GM23338 (cell line): ENCODE results near the gene METRNL. TPM values are rescaled to one million over a fixed set of nuclear protein-coding genes. Genes with fewer than 3 reads are reported as not detected.

ENCODE experiments used
- ATAC-seq: fragments of 200-7000 bp; cut with Tn5 transposase; 3 replicates; pipeline ENCODE4 v1.9.1; 2020
- DNase-seq: peaks from one replicate; pipeline ENCODE4 v3.0.0-alpha.2; 2015; ENCODE audit warnings: low spot score
- H2AFZ ChIP-seq: fragments of 200-600 bp; sonication (generic); 2 replicates; pipeline ENCODE4 v1.8.0; 2016; ENCODE audit warnings: antibody characterized with exemption, mild to moderate bottlenecking, moderate library complexity
- H3F3A ChIP-seq: fragments of 200-600 bp; sonication (generic); replicated peaks from 2 replicates; pipeline ENCODE4 v1.8.0; 2017; ENCODE audit warnings: antibody characterized with exemption, mixed run types, low read depth
- H3K27ac ChIP-seq: fragments of 200-600 bp; sonication (generic); 2 replicates; pipeline ENCODE4 v1.6.1; 2016; ENCODE audit warnings: low read depth
- H3K27me3 ChIP-seq: fragments of 200-600 bp; sonication (generic); 2 replicates; pipeline ENCODE4 v1.8.0; 2016; ENCODE audit warnings: mild to moderate bottlenecking, mixed run types, moderate library complexity; ENCODE audit not compliant: insufficient read depth
- H3K36me3 ChIP-seq: fragments of 200-600 bp; sonication (generic); 2 replicates; pipeline ENCODE4 v1.8.0; 2016; ENCODE audit warnings: mild to moderate bottlenecking; ENCODE audit not compliant: insufficient read depth
- H3K4me1 ChIP-seq: fragments of 200-600 bp; sonication (generic); 2 replicates; pipeline ENCODE4 v1.8.0; 2016; ENCODE audit warnings: mild to moderate bottlenecking, moderate library complexity; ENCODE audit not compliant: insufficient read depth
- H3K4me2 ChIP-seq: fragments of 200-600 bp; sonication (generic); 2 replicates; pipeline ENCODE4 v1.7.1; 2017; ENCODE audit warnings: mixed run types
- H3K4me3 ChIP-seq: fragments of 200-600 bp; sonication (generic); 2 replicates; pipeline ENCODE4 v1.6.1; 2016; ENCODE audit warnings: mixed run types
- H3K79me2 ChIP-seq: fragments of 200-600 bp; sonication (generic); replicated peaks from 2 replicates; pipeline ENCODE4 v1.8.0; 2017; ENCODE audit warnings: mild to moderate bottlenecking; ENCODE audit not compliant: insufficient read depth
- H3K9me2 ChIP-seq: fragments of 200-600 bp; sonication (generic); 2 replicates; pipeline ENCODE4 v1.8.0; 2017; ENCODE audit not compliant: insufficient read depth
- H4K20me1 ChIP-seq: fragments of 200-600 bp; sonication (generic); replicated peaks from 2 replicates; pipeline ENCODE4 v1.8.0; 2017; ENCODE audit warnings: mild to moderate bottlenecking; ENCODE audit not compliant: insufficient read depth
- H3K27ac Mint-ChIP-seq: 2 replicates; pipeline ENCODE4 v1.8.0; 2020; ENCODE audit warnings: inconsistent platforms, mild to moderate bottlenecking, moderate library complexity, mixed read lengths
- H3K27me3 Mint-ChIP-seq: 3 replicates; pipeline ENCODE4 v1.8.0; 2022; ENCODE audit warnings: low read depth, mild to moderate bottlenecking, moderate library complexity, mixed read lengths, inconsistent platforms; ENCODE audit not compliant: insufficient read depth, poor library complexity
- H3K36me3 Mint-ChIP-seq: 3 replicates; pipeline ENCODE4 v1.8.0; 2021; ENCODE audit warnings: low read depth, mild to moderate bottlenecking, inconsistent platforms, moderate library complexity, mixed read lengths
- H3K4me1 Mint-ChIP-seq: 3 replicates; pipeline ENCODE4 v1.8.0; 2020; ENCODE audit warnings: mild to moderate bottlenecking, inconsistent platforms, mixed read lengths
- H3K4me3 Mint-ChIP-seq: 3 replicates; pipeline ENCODE4 v1.8.0; 2021; ENCODE audit warnings: moderate library complexity, mild to moderate bottlenecking, inconsistent platforms, mixed read lengths
- H3K9me3 Mint-ChIP-seq: 3 replicates; pipeline ENCODE4 v1.8.0; 2020; ENCODE audit warnings: moderate library complexity, mild to moderate bottlenecking, inconsistent platforms, mixed read lengths
- EZH2 ChIP-seq: fragments of 200-600 bp; sonication (generic); IDR thresholded peaks from one replicate; pipeline ENCODE4 v1.8.0; 2017; ENCODE audit warnings: antibody characterized with exemption, mild to moderate bottlenecking, low read depth; ENCODE audit not compliant: unreplicated experiment
- POLR2AphosphoS5 ChIP-seq: IDR thresholded peaks from 2 replicates; pipeline ENCODE4 v1.6.1; 2016; ENCODE audit warnings: antibody characterized with exemption, low read depth
- STAT1 ChIP-seq: IDR thresholded peaks from one replicate; pipeline ENCODE4 v1.6.1; 2016; ENCODE audit warnings: antibody characterized with exemption; ENCODE audit not compliant: unreplicated experiment
- ZNF114 ChIP-seq: fragments of 250-450 bp; sonication (Bioruptor Pico); IDR thresholded peaks from 2 replicates; pipeline ENCODE4 v1.5.0; 2020; ENCODE audit warnings: mild to moderate bottlenecking, moderate library complexity
- polyA plus RNA-seq: library from polyadenylated mRNA; unstranded; fragments of >200 nt; fragmentation: Nextera tagmentation; extraction: Ambion mirVana; gene quantifications from 2 replicates; pipeline ENCODE4 v1.2.1, GENCODE V29; 2016
- total RNA-seq: library from RNA; depleted of rRNA; stranded (reverse); fragments of >200 nt; shearing (Covaris generic); gene quantifications from 2 replicates; pipeline ENCODE4 v1.2.3, GENCODE V29; 2014
- TF ChIP-seq, protein P1 (sequence below): fragments of 250-450 bp; sonication (Bioruptor Pico); IDR thresholded peaks from 2 replicates; pipeline ENCODE4 v1.5.0; 2020; ENCODE audit warnings: mild to moderate bottlenecking, moderate library complexity

The METRNL gene
- total and polyA plus RNA-seq, 2 experiments from 2014 or later: 12.2 to 20.2 TPM

GRCh38 chr17:83034525-83034924 is 44.9 kb upstream of the METRNL start:
- Histone ChIP-seq H2AFZ (no peak overlapping the region), H3K4me1 (no peaks in the 10 kb centered on the region), H3K4me3 (no peak overlapping the region), H3K27ac (no peak overlapping the region), H4K20me1 (no peaks in the 10 kb centered on the region), H3K36me3 (no peaks in the 10 kb centered on the region), H3F3A (no peaks in the 10 kb centered on the region), H3K79me2 (no peaks in the 10 kb centered on the region), H3K9me2 (no peaks in the 10 kb centered on the region), H3K27me3 (no peaks in the 10 kb centered on the region), H3K4me2 (no peak overlapping the region)
- Mint-ChIP-seq H3K27me3 (peaks cover 13% of the 10 kb centered on the region), H3K36me3 (peaks cover 51% of the 10 kb centered on the region), H3K27ac (no peak overlapping the region), H3K9me3 (peaks cover 6% of the 10 kb centered on the region), H3K4me3 (no peak overlapping the region), H3K4me1 (peaks cover 7% of the 10 kb centered on the region; the same call in 2 of the 3 replicates)
- no peak for ATAC-seq
- DNase-seq: no peak
- TF ChIP-seq, protein P1, sequence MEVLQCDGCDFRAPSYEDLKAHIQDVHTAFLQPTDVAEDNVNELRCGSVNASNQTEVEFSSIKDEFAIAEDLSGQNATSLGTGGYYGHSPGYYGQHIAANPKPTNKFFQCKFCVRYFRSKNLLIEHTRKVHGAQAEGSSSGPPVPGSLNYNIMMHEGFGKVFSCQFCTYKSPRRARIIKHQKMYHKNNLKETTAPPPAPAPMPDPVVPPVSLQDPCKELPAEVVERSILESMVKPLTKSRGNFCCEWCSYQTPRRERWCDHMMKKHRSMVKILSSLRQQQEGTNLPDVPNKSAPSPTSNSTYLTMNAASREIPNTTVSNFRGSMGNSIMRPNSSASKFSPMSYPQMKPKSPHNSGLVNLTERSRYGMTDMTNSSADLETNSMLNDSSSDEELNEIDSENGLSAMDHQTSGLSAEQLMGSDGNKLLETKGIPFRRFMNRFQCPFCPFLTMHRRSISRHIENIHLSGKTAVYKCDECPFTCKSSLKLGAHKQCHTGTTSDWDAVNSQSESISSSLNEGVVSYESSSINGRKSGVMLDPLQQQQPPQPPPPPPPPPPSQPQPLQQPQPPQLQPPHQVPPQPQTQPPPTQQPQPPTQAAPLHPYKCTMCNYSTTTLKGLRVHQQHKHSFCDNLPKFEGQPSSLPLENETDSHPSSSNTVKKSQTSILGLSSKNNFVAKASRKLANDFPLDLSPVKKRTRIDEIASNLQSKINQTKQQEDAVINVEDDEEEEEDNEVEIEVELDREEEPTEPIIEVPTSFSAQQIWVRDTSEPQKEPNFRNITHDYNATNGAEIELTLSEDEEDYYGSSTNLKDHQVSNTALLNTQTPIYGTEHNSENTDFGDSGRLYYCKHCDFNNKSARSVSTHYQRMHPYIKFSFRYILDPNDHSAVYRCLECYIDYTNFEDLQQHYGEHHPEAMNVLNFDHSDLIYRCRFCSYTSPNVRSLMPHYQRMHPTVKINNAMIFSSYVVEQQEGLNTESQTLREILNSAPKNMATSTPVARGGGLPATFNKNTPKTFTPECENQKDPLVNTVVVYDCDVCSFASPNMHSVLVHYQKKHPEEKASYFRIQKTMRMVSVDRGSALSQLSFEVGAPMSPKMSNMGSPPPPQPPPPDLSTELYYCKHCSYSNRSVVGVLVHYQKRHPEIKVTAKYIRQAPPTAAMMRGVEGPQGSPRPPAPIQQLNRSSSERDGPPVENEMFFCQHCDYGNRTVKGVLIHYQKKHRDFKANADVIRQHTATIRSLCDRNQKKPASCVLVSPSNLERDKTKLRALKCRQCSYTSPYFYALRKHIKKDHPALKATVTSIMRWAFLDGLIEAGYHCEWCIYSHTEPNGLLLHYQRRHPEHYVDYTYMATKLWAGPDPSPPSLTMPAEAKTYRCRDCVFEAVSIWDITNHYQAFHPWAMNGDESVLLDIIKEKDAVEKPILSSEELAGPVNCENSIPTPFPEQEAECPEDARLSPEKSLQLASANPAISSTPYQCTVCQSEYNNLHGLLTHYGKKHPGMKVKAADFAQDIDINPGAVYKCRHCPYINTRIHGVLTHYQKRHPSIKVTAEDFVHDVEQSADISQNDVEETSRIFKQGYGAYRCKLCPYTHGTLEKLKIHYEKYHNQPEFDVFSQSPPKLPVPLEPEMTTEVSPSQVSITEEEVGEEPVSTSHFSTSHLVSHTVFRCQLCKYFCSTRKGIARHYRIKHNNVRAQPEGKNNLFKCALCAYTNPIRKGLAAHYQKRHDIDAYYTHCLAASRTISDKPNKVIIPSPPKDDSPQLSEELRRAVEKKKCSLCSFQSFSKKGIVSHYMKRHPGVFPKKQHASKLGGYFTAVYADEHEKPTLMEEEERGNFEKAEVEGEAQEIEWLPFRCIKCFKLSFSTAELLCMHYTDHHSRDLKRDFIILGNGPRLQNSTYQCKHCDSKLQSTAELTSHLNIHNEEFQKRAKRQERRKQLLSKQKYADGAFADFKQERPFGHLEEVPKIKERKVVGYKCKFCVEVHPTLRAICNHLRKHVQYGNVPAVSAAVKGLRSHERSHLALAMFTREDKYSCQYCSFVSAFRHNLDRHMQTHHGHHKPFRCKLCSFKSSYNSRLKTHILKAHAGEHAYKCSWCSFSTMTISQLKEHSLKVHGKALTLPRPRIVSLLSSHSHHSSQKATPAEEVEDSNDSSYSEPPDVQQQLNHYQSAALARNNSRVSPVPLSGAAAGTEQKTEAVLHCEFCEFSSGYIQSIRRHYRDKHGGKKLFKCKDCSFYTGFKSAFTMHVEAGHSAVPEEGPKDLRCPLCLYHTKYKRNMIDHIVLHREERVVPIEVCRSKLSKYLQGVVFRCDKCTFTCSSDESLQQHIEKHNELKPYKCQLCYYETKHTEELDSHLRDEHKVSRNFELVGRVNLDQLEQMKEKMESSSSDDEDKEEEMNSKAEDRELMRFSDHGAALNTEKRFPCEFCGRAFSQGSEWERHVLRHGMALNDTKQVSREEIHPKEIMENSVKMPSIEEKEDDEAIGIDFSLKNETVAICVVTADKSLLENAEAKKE (CRISPR knock-in tag): no peak

- no peak overlapping the region for H3K4me3 ChIP-seq
- H3K36me3 ChIP-seq: peaks cover 5% of the 10 kb centered on the region; the same call in 1 of the 2 replicates
- no peaks in the 10 kb centered on the region for H3F3A ChIP-seq
- H4K20me1 ChIP-seq: no peaks in the 10 kb centered on the region
- no peak overlapping the region for H3K27ac ChIP-seq
- H3K36me3 Mint-ChIP-seq: peaks cover 53% of the 10 kb centered on the region
- peaks cover 8% of the 10 kb centered on the region for H3K27me3 Mint-ChIP-seq
- no peaks in the 10 kb centered on the region for H3K79me2 ChIP-seq
- H3K4me1 Mint-ChIP-seq: peaks cover 7% of the 10 kb centered on the region; the same call in 2 of the 3 replicates
- peaks cover 7% of the 10 kb centered on the region for H3K9me3 Mint-ChIP-seq
- no peaks in the 10 kb centered on the region for H3K9me2 ChIP-seq
- H3K27me3 ChIP-seq: no peaks in the 10 kb centered on the region
- no peaks in the 10 kb centered on the region for H3K4me1 ChIP-seq
- no peak overlapping the region for H3K27ac Mint-ChIP-seq
- H2AFZ ChIP-seq: no peak overlapping the region
- H3K4me3 Mint-ChIP-seq: no peak overlapping the region
- ATAC-seq: no peak
- no peak for DNase-seq
- H3K4me2 ChIP-seq: no peak overlapping the region
- no peak for TF ChIP-seq ZNF114 (CRISPR knock-in tag)
- TF ChIP-seq EZH2: no peak
- no peak for TF ChIP-seq POLR2AphosphoS5
- TF ChIP-seq, protein P1 (CRISPR knock-in tag): no peak
- no peak for TF ChIP-seq STAT1
These were observed 43.7 kb upstream of the METRNL start for GRCh38 chr17:83035722-83036121.
